ENCODE measurements around the gene GSTK1. TPM values are rescaled to one million over a fixed set of nuclear protein-coding genes. Genes with fewer than 3 reads are reported as not detected.
"Not testable (repeated sequence)": the region's sequence is repeated elsewhere in the genome, so short reads cannot be mapped to it uniquely, and the experiment has no call there.

The GSTK1 gene
- total RNA-seq, 2 donors from 2014 or later: 68.6 to 94.5 TPM

DNA sequence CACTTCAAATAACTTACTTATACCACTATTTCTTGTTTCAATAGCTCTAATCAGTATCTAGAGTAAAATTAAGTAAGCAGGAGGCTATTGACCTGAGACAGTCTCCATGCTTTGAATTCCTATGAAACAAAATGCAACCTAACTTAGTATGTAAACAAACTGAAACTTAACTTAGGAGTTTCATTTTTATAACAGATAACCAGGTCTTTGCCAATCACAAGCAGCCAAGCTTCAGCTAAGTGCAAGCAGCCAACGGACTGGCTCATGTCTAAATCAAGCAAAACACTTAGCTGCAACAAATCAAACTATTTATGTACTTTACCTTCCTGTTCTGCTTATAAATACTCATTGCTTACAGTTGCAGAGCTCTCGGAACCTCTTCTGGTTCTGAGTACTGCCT, 4.4 kb upstream of the GSTK1 start:
- intact Hi-C loops (cut with DNase I): no loop called here

GRCh38 chr7:143259765-143260164, 3.5 kb upstream of the GSTK1 start:
- DNase-seq (ENCODE audit: low spot score): no peak
- intact Hi-C loops (cut with DNase I): no loop called here

More for the DNA sequence above, 4.4 kb upstream of the GSTK1 start:
- DNase-seq (ENCODE audit: low spot score): no peak

DNA sequence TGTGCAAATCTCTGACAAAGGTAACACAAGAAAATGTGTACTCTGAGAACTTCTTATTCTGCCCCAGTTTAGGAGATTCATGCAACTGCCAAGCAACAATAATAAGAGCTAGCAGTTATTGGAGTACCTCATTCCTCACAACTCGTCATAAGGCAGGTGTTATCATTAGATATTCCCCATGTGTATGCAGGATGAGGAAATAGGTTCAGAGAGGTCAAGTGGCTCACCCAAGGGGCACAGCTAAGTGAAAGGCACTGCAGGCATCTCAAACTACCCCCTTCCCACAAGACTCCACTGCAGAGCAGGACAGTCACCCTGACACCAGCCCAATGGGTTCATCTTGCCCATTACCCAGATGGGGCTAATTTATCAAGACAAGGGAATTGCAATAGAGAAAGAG, 1.3 kb upstream of the GSTK1 start:
- no peak for DNase-seq (ENCODE audit: low spot score)
- intact Hi-C loops (cut with DNase I): no loop called here

DNA sequence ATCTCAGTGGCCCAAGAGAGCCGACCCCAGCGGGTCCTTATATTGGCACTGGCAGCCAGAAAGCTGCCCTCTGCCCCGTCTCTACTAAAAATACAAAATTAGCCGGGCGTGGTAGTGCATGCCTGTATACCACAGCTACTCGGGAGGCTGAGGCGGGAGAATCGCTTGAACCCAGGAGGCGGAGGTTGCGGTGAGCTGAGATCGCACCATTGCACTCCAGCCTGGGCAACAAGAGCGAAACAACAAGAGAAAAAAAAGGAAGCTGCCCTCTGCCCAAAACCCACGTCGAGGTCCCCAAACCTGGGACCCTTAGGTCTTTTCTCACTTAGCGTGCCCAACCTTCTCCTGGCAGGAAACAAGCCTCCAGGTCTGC, 941 bp downstream of the GSTK1 start:
- intact Hi-C loops (cut with DNase I); DNase-seq (ENCODE audit: low spot score): not testable (repeated sequence)

DNA sequence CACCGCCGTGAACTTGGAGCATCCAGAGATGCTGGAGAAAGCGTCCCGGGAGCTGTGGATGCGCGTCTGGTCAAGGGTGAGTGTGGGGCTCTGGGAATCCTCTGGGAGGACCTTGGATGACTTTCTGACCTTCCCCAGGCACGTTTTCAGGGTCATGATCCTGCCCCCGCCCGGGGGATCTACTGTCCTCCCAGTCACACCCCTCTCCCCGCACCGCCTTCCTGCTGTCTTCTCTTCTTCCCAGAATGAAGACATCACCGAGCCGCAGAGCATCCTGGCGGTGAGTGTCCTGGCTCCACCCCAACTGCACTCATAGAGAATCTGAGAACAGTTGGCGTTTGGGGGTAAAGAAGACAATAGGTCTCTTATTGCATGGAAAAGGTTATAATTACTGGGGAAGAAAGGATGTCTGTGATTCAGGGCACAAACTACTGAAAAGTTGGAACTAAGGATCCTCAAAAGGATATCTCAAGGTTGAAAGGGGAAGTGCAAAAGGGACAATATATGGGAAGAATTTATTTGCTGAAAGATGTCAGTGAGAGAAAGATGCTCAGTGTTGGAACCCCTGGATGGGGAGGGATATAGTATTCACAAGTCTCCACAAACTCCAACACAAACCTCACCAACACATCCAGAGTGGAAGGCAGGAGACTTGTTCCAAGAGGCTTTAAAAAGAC, 1.9 kb downstream of the GSTK1 start:
- no peak for DNase-seq (ENCODE audit: low spot score)
- intact Hi-C loops (cut with DNase I): no loop called here

DNA sequence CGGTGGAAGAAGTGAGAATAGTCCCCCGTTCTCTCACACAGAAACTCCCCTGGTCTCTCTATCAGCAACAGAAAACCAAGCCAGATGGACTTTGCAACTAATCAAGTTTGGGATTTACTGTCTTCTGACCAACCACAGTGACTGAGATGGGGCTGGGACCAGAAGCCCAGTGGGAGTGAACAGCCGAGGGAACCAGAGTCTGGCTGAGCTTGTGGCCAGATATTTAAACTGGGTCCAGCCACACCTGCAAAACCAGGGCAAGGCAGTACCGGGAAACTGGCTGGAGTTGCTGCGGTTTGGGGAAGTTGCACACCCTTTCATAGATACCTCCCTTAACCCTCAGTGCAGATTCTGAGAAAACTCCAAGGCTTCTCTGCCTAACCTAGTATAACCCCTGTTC, 6.0 kb downstream of the GSTK1 start:
- no peak for DNase-seq (ENCODE audit: low spot score)
- intact Hi-C loops (cut with DNase I): no loop called here

DNA sequence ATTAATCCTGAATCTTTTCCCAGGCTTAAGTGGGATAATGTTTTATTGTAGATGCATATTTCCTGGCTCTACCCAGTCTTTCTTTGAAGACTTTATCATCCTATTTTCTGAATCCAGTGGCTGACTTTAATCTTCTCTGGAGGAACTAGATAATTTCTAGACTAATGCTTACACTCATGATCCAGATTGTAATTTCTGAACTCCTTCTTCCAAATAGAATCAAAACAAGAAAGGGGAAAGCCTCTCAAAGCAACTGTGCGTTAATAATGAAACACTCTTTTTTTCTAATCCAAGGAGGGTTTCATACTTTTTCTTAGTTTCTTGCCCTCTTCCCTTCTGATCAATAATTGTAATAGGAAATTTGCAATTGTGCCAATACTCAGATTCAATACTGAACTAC, 8.0 kb downstream of the GSTK1 start:
- intact Hi-C loops (cut with DNase I): no loop called here
- no peak for DNase-seq (ENCODE audit: low spot score)

DNA sequence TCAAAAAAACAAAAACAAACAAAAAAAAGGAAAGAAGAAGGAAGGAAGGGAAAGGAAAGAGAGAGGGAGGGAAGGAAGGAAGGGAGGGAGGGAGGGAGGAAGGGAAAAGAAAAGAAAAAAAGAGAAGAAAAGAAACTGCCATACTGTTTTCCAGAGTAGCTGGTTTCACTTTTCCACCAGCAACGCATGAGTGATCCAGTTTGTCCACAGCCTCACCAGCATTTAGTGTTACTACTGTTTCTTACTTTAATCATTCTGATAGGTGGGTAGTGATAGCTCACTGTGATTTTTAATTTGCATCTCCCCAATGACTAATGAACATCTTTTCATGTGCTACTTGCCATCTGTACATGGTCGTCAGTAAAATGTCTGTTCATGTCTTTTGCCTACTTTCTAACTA, 9.6 kb downstream of the GSTK1 start:
- DNase-seq (ENCODE audit: low spot score): no peak
- intact Hi-C loops (cut with DNase I): no loop called here

- intact Hi-C loops (cut with DNase I): no loop called here
- no peak for DNase-seq (ENCODE audit: low spot score)
These were observed 16.2 kb downstream of the GSTK1 start for GRCh38 chr7:143279186-143280098.

DNA sequence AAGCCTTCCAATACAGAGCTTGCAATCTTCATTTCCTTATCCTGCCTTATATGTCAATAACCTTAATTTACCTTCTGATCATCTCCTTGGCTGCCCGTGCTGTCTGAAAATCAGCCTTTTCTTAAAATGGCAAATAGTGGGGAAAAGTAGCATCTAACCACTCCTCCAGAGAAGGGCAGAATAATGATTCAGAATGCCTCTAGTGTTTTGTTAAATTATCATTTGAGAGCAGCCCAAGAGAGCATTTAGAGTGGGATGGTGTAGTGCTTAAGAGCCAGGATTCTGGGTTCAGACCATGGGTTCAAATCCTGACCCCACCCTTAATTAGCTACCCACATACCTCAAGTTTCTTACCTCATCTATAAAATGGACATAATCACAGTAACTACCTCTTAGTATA, 16.9 kb downstream of the GSTK1 start:
- intact Hi-C loops (cut with DNase I): no loop called here
- no peak for DNase-seq (ENCODE audit: low spot score)

DNA sequence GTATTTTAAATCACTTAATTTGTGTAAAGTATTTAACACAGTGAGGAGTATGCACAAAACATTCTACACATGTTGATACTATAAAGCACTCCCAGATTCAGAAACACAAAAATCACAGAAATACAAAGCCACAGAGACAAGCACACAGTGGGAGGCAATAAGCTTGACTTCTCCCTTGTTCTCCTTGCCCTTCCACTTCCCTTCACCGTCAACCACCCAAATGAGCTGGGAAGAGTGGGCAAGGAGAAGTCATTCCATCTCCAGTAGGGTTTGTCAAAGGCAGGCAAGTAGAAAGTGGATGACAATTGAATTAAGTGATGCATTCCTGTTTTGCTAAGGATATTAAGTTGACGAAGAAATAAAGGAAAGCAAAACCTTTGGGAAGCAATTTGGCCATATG, 17.3 kb downstream of the GSTK1 start:
- no peak for DNase-seq (ENCODE audit: low spot score)
- intact Hi-C loops (cut with DNase I): no loop called here

DNA sequence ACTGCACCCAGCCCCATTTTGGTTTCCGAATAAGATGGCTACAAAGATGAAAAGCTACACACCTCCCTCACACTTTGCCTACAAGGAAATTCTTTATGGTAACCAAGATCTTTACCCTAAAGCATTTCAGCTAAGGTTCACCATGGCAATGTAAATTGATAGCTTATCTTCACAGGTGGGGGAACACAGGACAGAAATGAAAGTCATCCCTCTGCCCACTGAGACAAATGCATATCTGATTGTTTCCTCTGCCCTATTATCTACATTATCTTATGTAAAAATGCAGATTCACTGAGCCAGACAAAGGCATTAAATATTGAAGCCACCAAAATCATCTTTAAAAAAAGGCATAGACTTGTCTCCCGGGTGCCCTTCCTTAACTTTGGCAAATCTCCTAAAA, 18.3 kb downstream of the GSTK1 start:
- DNase-seq (ENCODE audit: low spot score): no peak
- intact Hi-C loops (cut with DNase I): no loop called here

GRCh38 chr7:143282124-143282523, 18.9 kb downstream of the GSTK1 start:
- intact Hi-C loops (cut with DNase I): no loop called here
- DNase-seq (ENCODE audit: low spot score): no peak

GRCh38 chr7:143283381-143283780, 20.1 kb downstream of the GSTK1 start:
- no peak for DNase-seq (ENCODE audit: low spot score)
- intact Hi-C loops (cut with DNase I): no loop called here

- DNase-seq (ENCODE audit: low spot score): no peak
- intact Hi-C loops (cut with DNase I): no loop called here
These were observed 21.6 kb downstream of the GSTK1 start, which contains the start of gene TMEM139 for GRCh38 chr7:143284591-143285469. Gene TMEM139, plus strand, starts transcription at chr7:143284958. Its CDS starts 1,000 bp downstream, at chr7:143285958.

- no peak for DNase-seq (ENCODE audit: low spot score)
- intact Hi-C loops (cut with DNase I): no loop called here
These were observed 22.2 kb downstream of the GSTK1 start for GRCh38 chr7:143285470-143285778.

DNA sequence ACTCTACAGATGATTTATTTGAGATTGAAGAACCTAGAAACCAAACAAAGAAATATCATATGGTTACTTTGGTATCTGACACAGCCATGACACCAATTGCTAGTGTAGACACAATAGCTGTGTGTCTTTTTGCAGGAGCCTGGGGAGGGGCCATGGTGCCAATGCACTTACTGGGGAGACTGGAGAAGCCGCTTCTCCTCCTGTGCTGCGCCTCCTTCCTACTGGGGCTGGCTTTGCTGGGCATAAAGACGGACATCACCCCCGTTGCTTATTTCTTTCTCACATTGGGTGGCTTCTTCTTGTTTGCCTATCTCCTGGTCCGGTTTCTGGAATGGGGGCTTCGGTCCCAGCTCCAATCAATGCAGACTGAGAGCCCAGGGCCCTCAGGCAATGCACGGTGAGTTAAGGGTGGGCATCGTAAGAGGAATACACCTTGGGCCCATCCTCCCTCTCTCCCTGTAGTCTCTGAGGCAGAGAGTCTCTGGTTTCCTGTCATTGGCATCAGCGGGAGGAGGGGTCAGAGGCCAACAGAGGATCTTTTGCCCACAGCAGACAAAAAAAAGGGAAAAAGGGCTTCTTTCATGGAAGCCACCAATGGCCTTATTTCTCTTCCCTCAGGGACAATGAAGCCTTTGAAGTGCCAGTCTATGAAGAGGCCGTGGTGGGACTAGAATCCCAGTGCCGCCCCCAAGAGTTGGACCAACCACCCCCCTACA, 22.7 kb downstream of the GSTK1 start:
- intact Hi-C loops (cut with DNase I): no loop called here
- DNase-seq (ENCODE audit: low spot score): no peak

GRCh38 chr7:143286522-143286890, 23.3 kb downstream of the GSTK1 start:
- intact Hi-C loops (cut with DNase I): no loop called here
- no peak for DNase-seq (ENCODE audit: low spot score)

DNA sequence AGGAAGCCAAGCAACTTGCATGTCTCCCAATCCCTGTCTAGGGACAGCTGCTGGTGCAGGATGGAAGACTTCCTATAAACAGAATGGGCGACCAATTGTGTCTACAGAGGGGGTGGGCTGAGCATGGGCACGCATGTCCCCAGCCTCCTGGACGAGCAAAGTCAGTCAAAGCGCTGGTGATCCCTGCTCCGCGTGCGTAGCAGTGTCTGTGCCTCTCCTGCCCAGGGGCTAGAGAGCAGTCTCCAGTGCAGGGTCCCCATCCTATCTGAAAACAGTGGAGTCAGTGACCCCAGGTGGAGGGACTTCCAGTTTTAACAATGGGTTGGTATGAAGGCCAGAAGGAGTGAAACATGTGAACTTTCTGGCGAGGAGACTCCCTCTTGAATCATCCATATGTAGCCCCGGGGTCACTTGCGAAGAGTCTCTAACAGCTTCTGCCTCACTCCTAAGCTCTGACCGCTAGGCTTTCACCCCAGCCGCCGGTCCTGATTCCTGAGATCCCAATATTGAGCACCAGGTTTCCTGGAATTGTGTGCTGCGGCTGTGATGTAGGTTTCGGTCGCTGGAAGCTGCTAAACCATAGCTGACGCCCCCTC, 24.2 kb downstream of the GSTK1 start:
- no peak for DNase-seq (ENCODE audit: low spot score)
- intact Hi-C loops (cut with DNase I): no loop called here

Data from posterior vena cava (tissue), 2 donors.